Neural cell (in vitro differentiated cells): ENCODE data around the gene TAF10. TPM values are rescaled to one million over a fixed set of nuclear protein-coding genes. Genes with fewer than 3 reads are reported as not detected.

Source experiments
- H2AFZ ChIP-seq: fragments of 200-600, 300-800 bp; sonication (generic), shearing (Covaris generic); 2 replicates; pipeline ENCODE4 v1.6.0; 2014; ENCODE audit warnings: low read depth, mild to moderate bottlenecking, antibody characterized with exemption, low read length, moderate library complexity
- H3F3A ChIP-seq: fragments of 200-600 bp; shearing (Covaris generic); 2 replicates; pipeline ENCODE4 v1.6.1; 2016; ENCODE audit warnings: mild to moderate bottlenecking, moderate library complexity, mixed read lengths, antibody characterized with exemption, low read length; ENCODE audit not compliant: insufficient read depth, poor library complexity, severe bottlenecking
- H3K27ac ChIP-seq: fragments of 200-600, 300-800 bp; sonication (generic), shearing (Covaris generic); 2 replicates; pipeline ENCODE4 v1.5.1; 2014; ENCODE audit warnings: mild to moderate bottlenecking, low read length, moderate library complexity
- H3K27me3 ChIP-seq: fragments of 300-800, 200-600 bp; sonication (generic), shearing (Covaris generic); 2 replicates; pipeline ENCODE4 v1.6.0; 2014; ENCODE audit warnings: mild to moderate bottlenecking, low read depth, low read length, moderate library complexity; ENCODE audit not compliant: insufficient read depth
- H3K36me3 ChIP-seq: fragments of 300-800, 200-600 bp; sonication (generic), shearing (Covaris generic); 2 replicates; pipeline ENCODE4 v1.5.1; 2014; ENCODE audit warnings: mild to moderate bottlenecking, antibody characterized with exemption, low read length, moderate library complexity; ENCODE audit not compliant: insufficient read depth
- H3K4me2 ChIP-seq: fragments of 300-800, 200-600 bp; sonication (generic), shearing (Covaris generic); 2 replicates; pipeline ENCODE4 v1.6.0; 2014; ENCODE audit warnings: mild to moderate bottlenecking, low read length
- H3K4me3 ChIP-seq: fragments of 300-800, 200-600 bp; sonication (generic), shearing (Covaris generic); 2 replicates; pipeline ENCODE4 v1.5.1; 2014; ENCODE audit warnings: mild to moderate bottlenecking, low read length, moderate library complexity
- H3K79me2 ChIP-seq: fragments of 200-600 bp; shearing (Covaris generic); replicated peaks from 2 replicates; pipeline ENCODE4 v1.6.0; 2014; ENCODE audit warnings: mild to moderate bottlenecking, low read length, moderate library complexity; ENCODE audit not compliant: insufficient read depth
- H3K9ac ChIP-seq: fragments of 300-800, 200-600 bp; sonication (generic), shearing (Covaris generic); 2 replicates; pipeline ENCODE4 v1.6.1; 2016; ENCODE audit warnings: mild to moderate bottlenecking, low read length, mixed read lengths
- H3K9me2 ChIP-seq: fragments of 200-600 bp; shearing (Covaris generic); 2 replicates; pipeline ENCODE4 v1.6.1; 2016; ENCODE audit warnings: mild to moderate bottlenecking, low read length, mixed read lengths; ENCODE audit not compliant: insufficient read depth
- H3K9me3 ChIP-seq: fragments of 200-600, 300-800 bp; sonication (generic), shearing (Covaris generic); 2 replicates; pipeline ENCODE4 v1.6.1; 2016; ENCODE audit warnings: mild to moderate bottlenecking, mixed run types, low read length, moderate library complexity, mixed read lengths
- H4K20me1 ChIP-seq: fragments of 200-600 bp; shearing (Covaris generic); 2 replicates; pipeline ENCODE4 v1.6.1; 2016; ENCODE audit warnings: mild to moderate bottlenecking, mixed run types; ENCODE audit not compliant: insufficient read depth
- CTCF ChIP-seq: fragments of 450-650 bp; IDR thresholded peaks from 2 replicates; pipeline ENCODE4 v1.5.1; 2014; ENCODE audit warnings: antibody characterized with exemption, mild to moderate bottlenecking, moderate library complexity; ENCODE audit not compliant: poor library complexity, severe bottlenecking
- EP300 ChIP-seq: fragments of 450-650 bp; conservative IDR thresholded peaks from 2 replicates; pipeline ENCODE4 v1.6.1; 2014; ENCODE audit warnings: antibody characterized with exemption, mild to moderate bottlenecking, moderate library complexity; ENCODE audit not compliant: poor library complexity, severe bottlenecking
- EZH2 ChIP-seq: fragments of 200-600, 300-800 bp; shearing (Covaris generic), sonication (generic); IDR thresholded peaks from 2 replicates; pipeline ENCODE4 v1.6.1; 2014; ENCODE audit warnings: antibody characterized with exemption, low read length, borderline replicate concordance, mild to moderate bottlenecking; ENCODE audit not compliant: insufficient read depth, poor library complexity, severe bottlenecking
- MXI1 ChIP-seq: fragments of 450-650 bp; conservative IDR thresholded peaks from 2 replicates; pipeline ENCODE4 v1.6.1; 2014; ENCODE audit warnings: antibody characterized with exemption, mild to moderate bottlenecking; ENCODE audit not compliant: poor library complexity, severe bottlenecking
- POLR2AphosphoS5 ChIP-seq: IDR thresholded peaks from 2 replicates; pipeline ENCODE4 v1.6.1; 2012
- RAD21 ChIP-seq: fragments of 450-650 bp; conservative IDR thresholded peaks from 2 replicates; pipeline ENCODE4 v1.6.1; 2014; ENCODE audit warnings: antibody characterized with exemption, mild to moderate bottlenecking, moderate library complexity
- SMC3 ChIP-seq: fragments of 450-650 bp; conservative IDR thresholded peaks from 2 replicates; pipeline ENCODE4 v1.6.1; 2014; ENCODE audit warnings: antibody characterized with exemption, mild to moderate bottlenecking, moderate library complexity; ENCODE audit not compliant: poor library complexity
- TAF1 ChIP-seq: IDR thresholded peaks from 2 replicates; pipeline ENCODE4 v1.6.1; 2012; ENCODE audit warnings: low read depth
- polyA plus RNA-seq: library from polyadenylated mRNA; depleted of rRNA; stranded (reverse); fragments of >200 nt; gene quantifications from 2 replicates; pipeline ENCODE4 v1.2.3, GENCODE V29; 2014
- TF ChIP-seq, protein P1 (sequence below): IDR thresholded peaks from 2 replicates; pipeline ENCODE4 v1.6.1; 2012; ENCODE audit warnings: borderline replicate concordance

TAF10 gene
- polyA plus RNA-seq, 1 donor from 2014 or later: 39.7 TPM

- no peaks in the 10 kb centered on the region for H3K36me3 ChIP-seq
- TF ChIP-seq EP300 (no peak), TAF1 (no peak), SMC3 (no peak), MXI1 (no peak), EZH2 (no peak), CTCF (no peak), POLR2AphosphoS5 (no peak), RAD21 (no peak)
- TF ChIP-seq, protein P1, sequence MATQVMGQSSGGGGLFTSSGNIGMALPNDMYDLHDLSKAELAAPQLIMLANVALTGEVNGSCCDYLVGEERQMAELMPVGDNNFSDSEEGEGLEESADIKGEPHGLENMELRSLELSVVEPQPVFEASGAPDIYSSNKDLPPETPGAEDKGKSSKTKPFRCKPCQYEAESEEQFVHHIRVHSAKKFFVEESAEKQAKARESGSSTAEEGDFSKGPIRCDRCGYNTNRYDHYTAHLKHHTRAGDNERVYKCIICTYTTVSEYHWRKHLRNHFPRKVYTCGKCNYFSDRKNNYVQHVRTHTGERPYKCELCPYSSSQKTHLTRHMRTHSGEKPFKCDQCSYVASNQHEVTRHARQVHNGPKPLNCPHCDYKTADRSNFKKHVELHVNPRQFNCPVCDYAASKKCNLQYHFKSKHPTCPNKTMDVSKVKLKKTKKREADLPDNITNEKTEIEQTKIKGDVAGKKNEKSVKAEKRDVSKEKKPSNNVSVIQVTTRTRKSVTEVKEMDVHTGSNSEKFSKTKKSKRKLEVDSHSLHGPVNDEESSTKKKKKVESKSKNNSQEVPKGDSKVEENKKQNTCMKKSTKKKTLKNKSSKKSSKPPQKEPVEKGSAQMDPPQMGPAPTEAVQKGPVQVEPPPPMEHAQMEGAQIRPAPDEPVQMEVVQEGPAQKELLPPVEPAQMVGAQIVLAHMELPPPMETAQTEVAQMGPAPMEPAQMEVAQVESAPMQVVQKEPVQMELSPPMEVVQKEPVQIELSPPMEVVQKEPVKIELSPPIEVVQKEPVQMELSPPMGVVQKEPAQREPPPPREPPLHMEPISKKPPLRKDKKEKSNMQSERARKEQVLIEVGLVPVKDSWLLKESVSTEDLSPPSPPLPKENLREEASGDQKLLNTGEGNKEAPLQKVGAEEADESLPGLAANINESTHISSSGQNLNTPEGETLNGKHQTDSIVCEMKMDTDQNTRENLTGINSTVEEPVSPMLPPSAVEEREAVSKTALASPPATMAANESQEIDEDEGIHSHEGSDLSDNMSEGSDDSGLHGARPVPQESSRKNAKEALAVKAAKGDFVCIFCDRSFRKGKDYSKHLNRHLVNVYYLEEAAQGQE: no peak
- H3K27me3 ChIP-seq: no peaks in the 10 kb centered on the region
- H3K27ac ChIP-seq: no peak overlapping the region
- peaks cover 8% of the 10 kb centered on the region for H3K9me3 ChIP-seq
- no peak overlapping the region for H2AFZ ChIP-seq
- no peak overlapping the region for H3K4me3 ChIP-seq
- H4K20me1 ChIP-seq: no peaks in the 10 kb centered on the region
- H3K4me2 ChIP-seq: no peak overlapping the region
- H3K9ac ChIP-seq: no peak overlapping the region
- H3K9me2 ChIP-seq: no peaks in the 10 kb centered on the region
- H3K79me2 ChIP-seq: no peaks in the 10 kb centered on the region
- H3F3A ChIP-seq: no peaks in the 10 kb centered on the region
Observed at GRCh38 chr11:6579681-6580080, 32.3 kb downstream of the TAF10 start.

DNA sequence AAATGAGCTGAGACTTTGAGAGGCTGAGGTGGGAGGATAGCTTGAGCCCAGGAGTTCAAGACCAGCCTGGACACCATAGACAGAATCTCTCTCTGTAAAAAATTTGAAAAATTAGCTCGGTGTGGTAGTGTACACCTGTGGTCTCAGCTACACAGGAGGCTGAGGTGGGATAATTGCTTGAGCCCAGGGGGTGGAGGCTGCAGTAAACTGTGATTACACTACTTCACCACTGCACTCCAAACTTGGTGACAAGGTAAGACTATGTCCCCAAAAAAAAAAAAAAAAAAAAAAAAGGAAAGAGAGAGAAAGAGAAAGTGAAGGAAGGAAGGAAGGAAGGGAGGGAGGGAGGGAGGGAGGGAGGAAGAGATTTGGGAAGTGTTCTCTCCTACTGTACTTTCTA lies 33.9 kb downstream of the TAF10 start:
- H3K4me2 ChIP-seq: no peak overlapping the region
- no peak overlapping the region for H3K9ac ChIP-seq
- no peak overlapping the region for H2AFZ ChIP-seq
- H3K9me2 ChIP-seq: no peaks in the 10 kb centered on the region
- no peaks in the 10 kb centered on the region for H3K36me3 ChIP-seq
- no peaks in the 10 kb centered on the region for H4K20me1 ChIP-seq
- H3K4me3 ChIP-seq: no peak overlapping the region
- no peaks in the 10 kb centered on the region for H3F3A ChIP-seq
- no peaks in the 10 kb centered on the region for H3K79me2 ChIP-seq
- H3K9me3 ChIP-seq: peaks cover 4% of the 10 kb centered on the region
- no peak overlapping the region for H3K27ac ChIP-seq
- TF ChIP-seq TAF1 (no peak), RAD21 (no peak), POLR2AphosphoS5 (no peak), MXI1 (no peak), CTCF (no peak), EZH2 (no peak), SMC3 (no peak), EP300 (no peak)
- TF ChIP-seq, protein P1: no peak
- H3K27me3 ChIP-seq: no peaks in the 10 kb centered on the region
